IPS-20b (cell line): Measurements from ENCODE around the gene CGNL1.

Experiments
- H3K27ac ChIP-seq: one replicate; pipeline ENCODE4 v1.5.1; 2013; ENCODE audit warnings: low read length
- H3K27me3 ChIP-seq: 2 replicates; pipeline ENCODE4 v1.6.1; 2013; ENCODE audit warnings: mild to moderate bottlenecking, low read length, inconsistent platforms; ENCODE audit not compliant: insufficient read depth
- H3K36me3 ChIP-seq: 2 replicates; pipeline ENCODE4 v1.6.1; 2013; ENCODE audit warnings: low read depth, mild to moderate bottlenecking, inconsistent platforms, low read length, moderate library complexity; ENCODE audit not compliant: insufficient read depth
- H3K4me1 ChIP-seq: 2 replicates; pipeline ENCODE4 v1.6.1; 2013; ENCODE audit warnings: mild to moderate bottlenecking, control low read depth, inconsistent platforms, low read length, moderate library complexity; ENCODE audit not compliant: insufficient read depth
- H3K4me3 ChIP-seq: 2 replicates; pipeline ENCODE4 v1.5.1; 2013; ENCODE audit warnings: mild to moderate bottlenecking, low read length, inconsistent platforms
- H3K9ac ChIP-seq: 2 replicates; pipeline ENCODE4 v1.6.1; 2013; ENCODE audit warnings: low read depth, mild to moderate bottlenecking, inconsistent platforms, low read length, moderate library complexity
- H3K9me3 ChIP-seq: 2 replicates; pipeline ENCODE4 v1.6.1; 2013; ENCODE audit warnings: mild to moderate bottlenecking, low read depth, low read length, inconsistent platforms; ENCODE audit not compliant: insufficient read depth

The CGNL1 gene

GRCh38 chr15:57410373-57410772, 34.1 kb downstream of the CGNL1 start:
- H3K9ac ChIP-seq, result no peak overlapping the region

GRCh38 chr15:57411945-57412768, 35.9 kb downstream of the CGNL1 start:
- no peaks in the 10 kb centered on the region for H3K27me3 ChIP-seq
- peaks cover 2% of the 10 kb centered on the region; the same call in 1 of the 2 replicates for H3K36me3 ChIP-seq
- H3K4me3 ChIP-seq, result no peak overlapping the region
- no peak overlapping the region for H3K9ac ChIP-seq
- H3K4me1 ChIP-seq, result no peaks in the 10 kb centered on the region
- no peak overlapping the region for H3K27ac ChIP-seq
- no peaks in the 10 kb centered on the region for H3K9me3 ChIP-seq

More at GRCh38 chr15:57410373-57410772, 34.1 kb downstream of the CGNL1 start:
- Histone ChIP-seq H3K27ac (no peak overlapping the region), H3K36me3 (peaks cover 5% of the 10 kb centered on the region; the same call in 1 of the 2 replicates), H3K4me3 (no peak overlapping the region), H3K27me3 (no peaks in the 10 kb centered on the region), H3K9me3 (no peaks in the 10 kb centered on the region), H3K4me1 (peaks cover 6% of the 10 kb centered on the region; the same call in 1 of the 2 replicates)

GRCh38 chr15:57415602-57416001, 39.3 kb downstream of the CGNL1 start:
- H3K9me3 ChIP-seq, result no peaks in the 10 kb centered on the region
- H3K9ac ChIP-seq, result no peak overlapping the region
- no peak overlapping the region for H3K27ac ChIP-seq
- H3K4me3 ChIP-seq, result no peak overlapping the region
- peaks cover 6% of the 10 kb centered on the region; the same call in 1 of the 2 replicates for H3K4me1 ChIP-seq
- no peaks in the 10 kb centered on the region for H3K36me3 ChIP-seq
- no peaks in the 10 kb centered on the region for H3K27me3 ChIP-seq

GRCh38 chr15:57418635-57419034, 42.3 kb downstream of the CGNL1 start:
- H3K36me3 ChIP-seq, result no peaks in the 10 kb centered on the region
- no peaks in the 10 kb centered on the region for H3K27me3 ChIP-seq
- no peak overlapping the region for H3K27ac ChIP-seq
- no peak overlapping the region for H3K9ac ChIP-seq
- no peaks in the 10 kb centered on the region for H3K9me3 ChIP-seq
- peaks cover 9% of the 10 kb centered on the region for H3K4me1 ChIP-seq
- no peak overlapping the region for H3K4me3 ChIP-seq

GRCh38 chr15:57419335-57419734, 43.0 kb downstream of the CGNL1 start:
- Histone ChIP-seq H3K27ac (no peak overlapping the region), H3K9me3 (no peaks in the 10 kb centered on the region), H3K36me3 (no peaks in the 10 kb centered on the region), H3K9ac (no peak overlapping the region), H3K4me3 (no peak overlapping the region), H3K27me3 (no peaks in the 10 kb centered on the region), H3K4me1 (peaks cover 9% of the 10 kb centered on the region)

GRCh38 chr15:57421110-57421509, 44.8 kb downstream of the CGNL1 start:
- Histone ChIP-seq H3K27ac (no peak overlapping the region), H3K27me3 (no peaks in the 10 kb centered on the region), H3K9me3 (no peaks in the 10 kb centered on the region), H3K9ac (no peak overlapping the region), H3K4me3 (no peak overlapping the region), H3K36me3 (no peaks in the 10 kb centered on the region), H3K4me1 (peaks cover 9% of the 10 kb centered on the region)

- no peaks in the 10 kb centered on the region for H3K27me3 ChIP-seq
- H3K36me3 ChIP-seq, result no peaks in the 10 kb centered on the region
- H3K27ac ChIP-seq, result no peak overlapping the region
- H3K4me1 ChIP-seq, result peaks cover 9% of the 10 kb centered on the region
- H3K4me3 ChIP-seq, result no peak overlapping the region
- no peaks in the 10 kb centered on the region for H3K9me3 ChIP-seq
- no peak overlapping the region for H3K9ac ChIP-seq
Measured at GRCh38 chr15:57421551-57421950, 45.2 kb downstream of the CGNL1 start.

GRCh38 chr15:57422113-57422754, 45.9 kb downstream of the CGNL1 start:
- H3K27ac ChIP-seq, result no peak overlapping the region
- no peaks in the 10 kb centered on the region for H3K9me3 ChIP-seq
- H3K27me3 ChIP-seq, result no peaks in the 10 kb centered on the region
- no peak overlapping the region for H3K9ac ChIP-seq
- H3K36me3 ChIP-seq, result no peaks in the 10 kb centered on the region
- H3K4me1 ChIP-seq, result peaks cover 16% of the 10 kb centered on the region
- H3K4me3 ChIP-seq, result no peak overlapping the region

- no peaks in the 10 kb centered on the region for H3K9me3 ChIP-seq
- H3K36me3 ChIP-seq, result no peaks in the 10 kb centered on the region
- no peaks in the 10 kb centered on the region for H3K27me3 ChIP-seq
- no peak overlapping the region for H3K4me3 ChIP-seq
- H3K4me1 ChIP-seq, result peaks cover 18% of the 10 kb centered on the region
- H3K9ac ChIP-seq, result no peak overlapping the region
- no peak overlapping the region for H3K27ac ChIP-seq
Measured at GRCh38 chr15:57423599-57424140, 47.4 kb downstream of the CGNL1 start.

- no peaks in the 10 kb centered on the region for H3K36me3 ChIP-seq
- no peaks in the 10 kb centered on the region for H3K9me3 ChIP-seq
- H3K4me3 ChIP-seq, result no peak overlapping the region
- peaks cover 18% of the 10 kb centered on the region for H3K4me1 ChIP-seq
- no peak overlapping the region for H3K27ac ChIP-seq
- no peak overlapping the region for H3K9ac ChIP-seq
- no peaks in the 10 kb centered on the region for H3K27me3 ChIP-seq
Measured at GRCh38 chr15:57424628-57425405, 48.5 kb downstream of the CGNL1 start.

- Histone ChIP-seq H3K27me3 (no peaks in the 10 kb centered on the region), H3K4me3 (no peak overlapping the region), H3K36me3 (no peaks in the 10 kb centered on the region), H3K27ac (no peak overlapping the region), H3K9me3 (no peaks in the 10 kb centered on the region), H3K9ac (no peak overlapping the region), H3K4me1 (peaks cover 20% of the 10 kb centered on the region)
Measured at GRCh38 chr15:57425842-57426241, 49.5 kb downstream of the CGNL1 start.
